GM12878 (cell line): ENCODE data around the gene ZBTB16. TPM values are rescaled to one million over a fixed set of nuclear protein-coding genes. Genes with fewer than 3 reads are reported as not detected.

ENCODE experiments used
- ATAC-seq: fragments of 200-7000 bp; cut with Tn5 transposase; 3 replicates; pipeline ENCODE4 v1.9.1; 2020; ENCODE audit warnings: mild to moderate bottlenecking, moderate library complexity
- BruUV-seq: library from RNA; stranded (reverse); fragments of 400-500 nt; replicated peaks from 2 replicates; lab custom pipeline; 2021; lab: Mats Ljungman, UMichigan
- CTCF ChIA-PET: fragments of 300-600 bp; sonication (Branson Sonifier 250); formaldehyde crosslinking; extraction: SDS; loops from one replicate; lab custom pipeline; 2021; ENCODE audit warnings: inconsistent platforms; lab: Yijun Ruan, JAX
- POLR2A ChIA-PET: fragments of 350-600 bp; formaldehyde crosslinking; extraction: SDS; loops from one replicate; lab custom pipeline; 2021; ENCODE audit warnings: inconsistent platforms; lab: Charles Lee
- RAD21 ChIA-PET: fragments of 300-600 bp; sonication (Branson Sonifier 250); formaldehyde crosslinking; loops from one replicate; lab custom pipeline; 2023; ENCODE audit warnings: antibody characterized with exemption; ENCODE audit not compliant: unreplicated experiment; lab: Charles Lee
- SMC1A ChIA-PET: fragments of 300-600 bp; sonication (Branson Sonifier 250); formaldehyde crosslinking; loops from one replicate; lab custom pipeline; 2023; ENCODE audit not compliant: unreplicated experiment, uncharacterized antibody; lab: Charles Lee
- DNase-seq: peaks from one replicate; pipeline ENCODE4 v3.0.0-alpha.2; 2011; ENCODE audit warnings: low read depth, low spot score
- FAIRE-seq: peaks from 3 replicates; lab custom pipeline; 2011; peaks lifted over from hg19 to GRCh38; lab: Jason Lieb, UNC
- H2AFZ ChIP-seq: 2 replicates; pipeline ENCODE4 v1.6.0; 2011; ENCODE audit warnings: low read depth, low read length, control low read depth; ENCODE audit not compliant: control insufficient read depth
- H3K27ac ChIP-seq: 2 replicates; pipeline ENCODE4 v1.5.1; 2011; ENCODE audit warnings: control low read depth; ENCODE audit not compliant: control insufficient read depth, insufficient read depth
- H3K27me3 ChIP-seq, 2 experiments: replicated peaks in 1 of 2; 2 replicates each; pipeline versions ENCODE4 v1.6.0 to v1.6.1; 2011; ENCODE audit warnings: low read length in 1 of 2; ENCODE audit not compliant: control insufficient read depth in 2 of 2, insufficient read depth in 2 of 2
- H3K36me3 ChIP-seq, 2 experiments: 2 replicates each; pipeline ENCODE4 v1.5.1; 2011; ENCODE audit warnings: low read length in 1 of 2; ENCODE audit not compliant: control insufficient read depth in 2 of 2, insufficient read depth in 2 of 2
- H3K4me1 ChIP-seq: 2 replicates; pipeline ENCODE4 v1.6.1; 2011; ENCODE audit warnings: mild to moderate bottlenecking, low read length, moderate library complexity, mixed read lengths; ENCODE audit not compliant: control insufficient read depth, insufficient read depth
- H3K4me2 ChIP-seq: 2 replicates; pipeline ENCODE4 v1.6.0; 2011; ENCODE audit warnings: control low read depth; ENCODE audit not compliant: control insufficient read depth, insufficient read depth
- H3K4me3 ChIP-seq: fragments of 200-600 bp; sonication (generic); 2 replicates; pipeline ENCODE4 v1.5.1; 2016
- H3K79me2 ChIP-seq: 2 replicates; pipeline ENCODE4 v1.6.0; 2011; ENCODE audit warnings: low read length; ENCODE audit not compliant: control insufficient read depth, insufficient read depth
- H3K9ac ChIP-seq: 2 replicates; pipeline ENCODE4 v1.8.0; 2011; ENCODE audit warnings: low read length, control low read depth, mixed read lengths; ENCODE audit not compliant: control insufficient read depth, insufficient read depth
- H3K9me3 ChIP-seq: replicated peaks from 3 replicates; pipeline ENCODE4 v1.5.1; 2011; ENCODE audit warnings: mild to moderate bottlenecking, low read length; ENCODE audit not compliant: control insufficient read depth, insufficient read depth
- H4K20me1 ChIP-seq: 2 replicates; pipeline ENCODE4 v1.6.0; 2011; ENCODE audit not compliant: control insufficient read depth, insufficient read depth
- CBX3 ChIP-seq: fragments of 200-600 bp; sonication (generic); IDR thresholded peaks from 2 replicates; pipeline ENCODE4 v1.6.1; 2016; ENCODE audit warnings: low read depth, borderline replicate concordance
- GATAD2B ChIP-seq: fragments of 450-650 bp; conservative IDR thresholded peaks from 2 replicates; pipeline ENCODE4 v1.6.1; 2017; ENCODE audit warnings: low read depth, mild to moderate bottlenecking, moderate library complexity
- NFIC ChIP-seq: IDR thresholded peaks from 2 replicates; pipeline ENCODE4 v1.6.1; 2012; ENCODE audit warnings: low read depth, mild to moderate bottlenecking, inconsistent platforms, low read length, moderate library complexity
- RAD51 ChIP-seq: fragments of 450-650 bp; IDR thresholded peaks from 2 replicates; pipeline ENCODE4 v1.6.1; 2016; ENCODE audit warnings: moderate library complexity, mild to moderate bottlenecking, inconsistent platforms
- STAT1 ChIP-seq: fragments of 450-650 bp; conservative IDR thresholded peaks from 2 replicates; pipeline ENCODE4 v1.6.1; 2014; ENCODE audit warnings: antibody characterized with exemption, mild to moderate bottlenecking
- USF1 ChIP-seq: IDR thresholded peaks from 2 replicates; pipeline ENCODE4 v1.6.1; 2011; ENCODE audit warnings: borderline replicate concordance, low read depth, mild to moderate bottlenecking, moderate library complexity, mixed read lengths, low read length; ENCODE audit not compliant: insufficient read depth; ENCODE audit errors: extremely low read length
- WGBS: methylation state at CpG from one replicate; pipeline ENCODE4 v1.1.6; 2016; ENCODE audit warnings: low lambda C conversion rate; ENCODE audit not compliant: insufficient replicate concordance, insufficient coverage; ENCODE audit errors: missing lambda C conversion rate; 5-methylcytosine and 5-hydroxymethylcytosine counted together
- in situ Hi-C: fragments of 300-500 bp; cut with MboI; formaldehyde crosslinking; loops from 9 replicates; pipeline ENCODE4 v1.14.3; 2018; ENCODE audit warnings: mixed read lengths
- intact Hi-C: fragments of 100-400 bp; cut with micrococcal nuclease; formaldehyde crosslinking; loops from one replicate; pipeline ENCODE4 v1.14.2; 2022; ENCODE audit not compliant: unreplicated experiment
- polyA plus RNA-seq, 11 experiments: library from polyadenylated mRNA; depleted of rRNA in 4 of 11; unstranded in 6 of 11; stranded (reverse) in 5 of 11; fragments of >200 nt; fragmentation: Nextera tagmentation in 4 of 11; fragmentation: Illumina TruSeq in 1 of 11; extraction: Ambion mirVana in 4 of 11; extraction: Trizol in 1 of 11; gene quantifications; 1 replicate in 1 of 11; 2 replicates in 10 of 11; pipeline versions ENCODE4 v1.2.1 to v1.2.3, GENCODE V29; 2011 to 2016; ENCODE audit warnings: inconsistent platforms in 2 of 11, missing spikeins in 2 of 11, low read depth in 1 of 11
- total RNA-seq, 4 experiments: library from RNA; depleted of rRNA in 3 of 4; stranded (reverse); fragments of >200 nt in 3 of 4; fragmentation: Illumina TruSeq in 1 of 4; extraction: Trizol in 1 of 4; gene quantifications; 2 replicates each; pipeline versions ENCODE4 v1.2.1 to v1.2.3, GENCODE V29; 2013 to 2021

Gene ZBTB16
- total and polyA plus RNA-seq, 10 of the 15 experiments (the other 5 are each of a cell fraction or from before 2014, with no cell fraction given) = 0.38 TPM; not detected in 9

GRCh38 chr11:114026355-114026754 is 33.2 kb upstream of the ZBTB16 start:
- DNase-seq (no peak), ATAC-seq (no peak), FAIRE-seq (no peak)
- H3K27ac ChIP-seq = no peak overlapping the region
- no peaks in the 10 kb centered on the region for H3K36me3 ChIP-seq
- SMC1A ChIA-PET = no interaction called here
- no peak overlapping the region for H2AFZ ChIP-seq
- BruUV-seq = no TSS peak
- no peaks in the 10 kb centered on the region for H4K20me1 ChIP-seq
- H3K27me3 ChIP-seq = no peaks in the 10 kb centered on the region; a peak in 1 of 4 replicates
- H3K9ac ChIP-seq = no peak overlapping the region
- POLR2A ChIA-PET = no interaction called here
- H3K4me1 ChIP-seq = no peaks in the 10 kb centered on the region
- no peak overlapping the region for H3K4me2 ChIP-seq
- intact Hi-C loops = no loop called here
- RAD21 ChIA-PET = no interaction called here
- H3K79me2 ChIP-seq = no peaks in the 10 kb centered on the region
- CTCF ChIA-PET = no interaction called here
- no peaks in the 10 kb centered on the region for H3K9me3 ChIP-seq
- H3K4me3 ChIP-seq = no peak overlapping the region
- TF ChIP-seq RAD51 = no peak
- in situ Hi-C loops = no loop called here
- 7% methylated on average over 1 of the region's 1 CpG for WGBS

- no peaks in the 10 kb centered on the region for H3K4me1 ChIP-seq
- in situ Hi-C loops (no loop called here), intact Hi-C loops (no loop called here)
- no peaks in the 10 kb centered on the region for H3K9me3 ChIP-seq
- 46% methylated on average over 11 of the region's 11 CpGs for WGBS
- H4K20me1 ChIP-seq = no peaks in the 10 kb centered on the region
- ATAC-seq (no peak), DNase-seq (no peak)
- ChIA-PET CTCF (interaction anchor here (1.1 kb wide), 1 partner anchor 105 kb away, joined by 3 read pairs; no protein-coding TSS in a partner anchor), SMC1A (no interaction called here)
- H3K4me2 ChIP-seq = no peak overlapping the region
- BruUV-seq = no TSS peak
- H3K27me3 ChIP-seq = no peaks in the 10 kb centered on the region; a peak in 1 of 4 replicates
- H3K9ac ChIP-seq = no peak overlapping the region
- no peak for TF ChIP-seq NFIC
- TF ChIP-seq STAT1 = no peak
- no peak for TF ChIP-seq CBX3
- no peak for TF ChIP-seq USF1
- TF ChIP-seq GATAD2B = no peak
- TF ChIP-seq, all 136 proteins: peak for 0
- H2AFZ ChIP-seq = no peak overlapping the region
- ChIA-PET RAD21 (no interaction called here), POLR2A (no interaction called here)
- H3K4me3 ChIP-seq = no peak overlapping the region
- H3K27ac ChIP-seq = no peak overlapping the region
- no peak for FAIRE-seq
- no peaks in the 10 kb centered on the region for H3K79me2 ChIP-seq
- H3K36me3 ChIP-seq = no peaks in the 10 kb centered on the region
Observed at GRCh38 chr11:114027391-114027790, 32.1 kb upstream of the ZBTB16 start.
